Suprapubic skin (tissue), 4 donors: Measurements from ENCODE around the gene ABHD10. TPM values are rescaled to one million over a fixed set of nuclear protein-coding genes. Genes with fewer than 3 reads are reported as not detected.

Experiments
- DNase-seq, 2 donors: peaks; one replicate each; pipeline ENCODE4 v3.0.0-alpha.2; 2019; ENCODE audit warnings: low spot score in 2 of 2
- H3K27ac ChIP-seq: fragments of 200-600 bp; sonication (generic); one replicate; pipeline ENCODE4 v1.5.1; 2019
- H3K27me3 ChIP-seq: fragments of 200-600 bp; sonication (generic); one replicate; pipeline ENCODE4 v1.5.1; 2019
- H3K36me3 ChIP-seq: fragments of 200-600 bp; sonication (generic); one replicate; pipeline ENCODE4 v1.5.1; 2019
- H3K4me1 ChIP-seq: fragments of 200-600 bp; sonication (generic); one replicate; pipeline ENCODE4 v1.5.1; 2019
- H3K4me3 ChIP-seq: fragments of 200-600 bp; sonication (generic); one replicate; pipeline ENCODE4 v1.5.1; 2019; ENCODE audit warnings: mild to moderate bottlenecking
- H3K9me3 ChIP-seq: fragments of 200-600 bp; sonication (generic); one replicate; pipeline ENCODE4 v1.5.1; 2019
- EP300 ChIP-seq: sonication (generic); formaldehyde crosslinking; IDR thresholded peaks from one replicate; pipeline ENCODE4 v1.6.1; 2017; ENCODE audit warnings: antibody characterized with exemption
- POLR2A ChIP-seq, 2 donors: fragments of 450-650 bp; IDR thresholded peaks; one replicate each; pipeline ENCODE4 v1.6.1; 2017; ENCODE audit warnings: antibody characterized with exemption in 2 of 2, mild to moderate bottlenecking in 2 of 2, moderate library complexity in 2 of 2
- POLR2AphosphoS5 ChIP-seq, 3 donors: sonication (generic); formaldehyde crosslinking; IDR thresholded peaks; one replicate each; pipeline ENCODE4 v1.6.1; 2017; ENCODE audit warnings: antibody characterized with exemption in 3 of 3
- WGBS: methylation state at CpG from one replicate; pipeline ENCODE4 v1.1.5; 2018; 5-methylcytosine and 5-hydroxymethylcytosine counted together
- total RNA-seq, 4 donors: library from RNA; depleted of rRNA; stranded (reverse); fragments of >200 nt; gene quantifications; one replicate each; pipeline ENCODE4 v1.1.0, GENCODE V29; 2016
- TF ChIP-seq, protein P1 (sequence below), 2 donors: fragments of 200-600 bp in 1 of 2; fragments of 450-650 bp in 1 of 2; sonication (generic) in 1 of 2; IDR thresholded peaks; one replicate each; pipeline ENCODE4 v1.5.1; 2016 to 2019; ENCODE audit warnings: antibody characterized with exemption in 2 of 2, mild to moderate bottlenecking in 1 of 2, moderate library complexity in 1 of 2

Gene ABHD10
- total RNA-seq, 4 donors from 2014 or later, result 10.7 to 17.0 (median 12.7) TPM

DNA sequence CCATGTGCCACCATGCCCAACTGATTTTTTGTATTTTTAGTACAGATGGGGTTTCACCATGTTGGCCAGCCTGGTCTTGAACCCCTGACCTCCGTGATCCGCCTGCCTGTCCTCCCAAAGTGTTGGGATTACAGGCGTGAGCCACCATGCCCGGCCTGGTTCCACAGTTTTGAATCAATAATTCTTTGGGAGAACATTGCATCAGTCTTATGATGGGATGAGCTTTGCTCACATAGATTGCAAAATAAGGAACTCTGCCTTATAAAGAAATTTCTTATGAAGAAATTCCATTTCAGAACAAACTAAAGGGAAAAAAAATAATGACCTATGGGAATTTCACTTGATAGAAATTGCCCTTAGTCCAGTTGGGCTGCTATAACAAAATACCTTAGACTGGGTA, 39.9 kb downstream of the ABHD10 start:
- TF ChIP-seq, protein P1, sequence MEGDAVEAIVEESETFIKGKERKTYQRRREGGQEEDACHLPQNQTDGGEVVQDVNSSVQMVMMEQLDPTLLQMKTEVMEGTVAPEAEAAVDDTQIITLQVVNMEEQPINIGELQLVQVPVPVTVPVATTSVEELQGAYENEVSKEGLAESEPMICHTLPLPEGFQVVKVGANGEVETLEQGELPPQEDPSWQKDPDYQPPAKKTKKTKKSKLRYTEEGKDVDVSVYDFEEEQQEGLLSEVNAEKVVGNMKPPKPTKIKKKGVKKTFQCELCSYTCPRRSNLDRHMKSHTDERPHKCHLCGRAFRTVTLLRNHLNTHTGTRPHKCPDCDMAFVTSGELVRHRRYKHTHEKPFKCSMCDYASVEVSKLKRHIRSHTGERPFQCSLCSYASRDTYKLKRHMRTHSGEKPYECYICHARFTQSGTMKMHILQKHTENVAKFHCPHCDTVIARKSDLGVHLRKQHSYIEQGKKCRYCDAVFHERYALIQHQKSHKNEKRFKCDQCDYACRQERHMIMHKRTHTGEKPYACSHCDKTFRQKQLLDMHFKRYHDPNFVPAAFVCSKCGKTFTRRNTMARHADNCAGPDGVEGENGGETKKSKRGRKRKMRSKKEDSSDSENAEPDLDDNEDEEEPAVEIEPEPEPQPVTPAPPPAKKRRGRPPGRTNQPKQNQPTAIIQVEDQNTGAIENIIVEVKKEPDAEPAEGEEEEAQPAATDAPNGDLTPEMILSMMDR (IDR thresholded peaks at IDR 0.05), result no peak
- no peak for TF ChIP-seq POLR2AphosphoS5 (IDR thresholded peaks at IDR 0.05)
- no peak for TF ChIP-seq EP300
- no peak for TF ChIP-seq POLR2A (IDR thresholded peaks at IDR 0.05)
- H3K4me1 ChIP-seq, result no peaks in the 10 kb centered on the region
- H3K9me3 ChIP-seq, result no peaks in the 10 kb centered on the region
- no peaks in the 10 kb centered on the region for H3K27me3 ChIP-seq
- 98% methylated on average over 4 of the region's 4 CpGs for WGBS
- no peak overlapping the region for H3K27ac ChIP-seq
- no peak overlapping the region for H3K4me3 ChIP-seq
- DNase-seq, result no peak
- H3K36me3 ChIP-seq, result no peaks in the 10 kb centered on the region

DNA sequence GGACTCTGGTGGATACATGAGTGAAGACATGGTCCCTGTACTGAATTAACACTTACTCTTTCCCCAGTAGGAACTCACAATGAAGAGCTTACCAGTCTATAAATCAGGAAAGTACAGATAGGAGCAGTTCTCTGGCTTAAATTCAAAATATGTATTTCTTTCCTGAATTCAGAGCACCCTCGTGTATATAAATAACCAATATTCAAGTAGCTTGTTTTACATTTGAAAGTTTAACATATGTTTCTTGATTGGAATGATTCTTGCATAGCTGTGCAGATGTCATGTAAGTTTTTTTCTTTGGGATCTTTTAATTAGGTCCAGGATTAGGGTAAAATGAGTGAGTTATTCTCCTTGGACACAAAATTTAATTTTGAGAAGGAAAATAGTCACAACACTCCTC, 40.9 kb downstream of the ABHD10 start:
- no peak overlapping the region for H3K27ac ChIP-seq
- H3K9me3 ChIP-seq, result no peaks in the 10 kb centered on the region
- H3K4me3 ChIP-seq, result no peak overlapping the region
- H3K27me3 ChIP-seq, result no peaks in the 10 kb centered on the region
- WGBS, result 55% methylated on average over 1 of the region's 1 CpG
- no peaks in the 10 kb centered on the region for H3K4me1 ChIP-seq
- H3K36me3 ChIP-seq, result no peaks in the 10 kb centered on the region
- TF ChIP-seq, protein P1 (IDR thresholded peaks at IDR 0.05), result no peak
- TF ChIP-seq POLR2AphosphoS5 (IDR thresholded peaks at IDR 0.05), result no peak
- TF ChIP-seq POLR2A (IDR thresholded peaks at IDR 0.05), result no peak
- no peak for TF ChIP-seq EP300
- DNase-seq, result no peak

DNA sequence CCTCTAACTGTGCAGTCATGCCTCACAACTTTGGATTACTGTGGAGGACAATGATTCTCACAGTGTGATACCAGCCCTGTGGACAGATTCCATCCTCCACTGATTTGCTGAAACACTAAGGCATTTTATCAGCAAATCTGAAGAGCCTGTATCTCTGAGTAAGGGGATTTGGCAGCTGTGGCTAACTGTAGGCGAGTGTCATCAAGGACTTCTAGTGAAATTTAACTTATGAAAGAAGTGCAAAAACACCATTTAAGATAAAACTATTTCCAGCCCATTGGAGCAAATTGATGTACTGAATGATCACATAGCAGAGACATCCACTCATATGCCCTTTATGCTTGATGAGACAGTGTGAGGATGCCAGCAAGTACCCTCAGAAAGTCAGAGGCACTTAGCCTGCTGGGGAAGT, 41.9 kb downstream of the ABHD10 start:
- DNase-seq, result no peak
- WGBS, result 83% methylated on average over 1 of the region's 1 CpG
- TF ChIP-seq EP300 (no peak), POLR2A (IDR thresholded peaks at IDR 0.05) (no peak)
- TF ChIP-seq, protein P1 (IDR thresholded peaks at IDR 0.05), result no peak
- Histone ChIP-seq H3K4me3 (no peak overlapping the region), H3K4me1 (no peaks in the 10 kb centered on the region), H3K27ac (no peak overlapping the region), H3K27me3 (no peaks in the 10 kb centered on the region), H3K9me3 (no peaks in the 10 kb centered on the region), H3K36me3 (no peaks in the 10 kb centered on the region)

DNA sequence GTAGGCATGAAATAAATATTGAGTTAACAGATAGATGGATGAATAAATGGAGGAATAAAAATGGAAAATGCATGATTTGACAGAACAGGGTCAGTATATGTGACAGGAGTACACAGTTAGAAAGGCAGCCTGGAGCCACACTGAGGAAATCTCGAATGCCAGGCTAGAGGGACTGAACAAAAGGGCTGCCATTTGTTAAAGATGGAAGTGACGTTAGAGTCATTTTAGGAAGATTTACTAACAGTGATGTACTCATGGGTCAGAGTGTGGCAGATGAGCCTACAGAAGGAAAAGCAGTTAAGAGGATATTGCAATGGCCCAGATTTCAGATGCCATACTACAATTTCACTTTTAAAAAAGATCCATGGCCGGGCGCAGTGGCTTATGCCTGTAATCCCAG, 48.3 kb downstream of the ABHD10 start:
- WGBS, result 88% methylated on average over 4 of the region's 4 CpGs
- Histone ChIP-seq H3K27me3 (no peaks in the 10 kb centered on the region), H3K4me3 (no peak overlapping the region), H3K36me3 (no peaks in the 10 kb centered on the region), H3K4me1 (no peaks in the 10 kb centered on the region), H3K9me3 (no peaks in the 10 kb centered on the region), H3K27ac (no peak overlapping the region)
- TF ChIP-seq POLR2A (IDR thresholded peaks at IDR 0.05) (no peak), POLR2AphosphoS5 (IDR thresholded peaks at IDR 0.05) (no peak), EP300 (no peak)
- TF ChIP-seq, protein P1 (IDR thresholded peaks at IDR 0.05), result no peak
- no peak for DNase-seq

DNA sequence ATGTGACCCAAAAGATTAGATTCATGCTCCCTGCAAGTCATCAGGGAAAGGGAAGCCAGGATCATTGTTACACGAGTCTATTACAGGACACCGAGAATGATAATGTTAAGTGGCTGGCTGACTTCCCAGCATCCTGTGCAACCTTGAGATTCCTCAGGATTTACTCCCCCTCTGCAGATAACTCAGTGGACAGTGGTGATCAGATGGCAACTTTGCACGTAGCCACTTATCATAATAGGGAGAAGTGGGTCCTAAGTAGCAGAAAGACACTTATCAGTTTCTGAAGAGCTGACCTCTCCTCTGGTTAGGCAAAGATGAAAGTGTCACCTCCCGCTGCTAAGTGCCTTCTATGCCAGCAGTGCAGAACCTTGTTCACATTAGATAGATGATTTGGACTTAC, 49.0 kb downstream of the ABHD10 start:
- Histone ChIP-seq H3K36me3 (no peaks in the 10 kb centered on the region), H3K27ac (no peak overlapping the region), H3K4me3 (no peak overlapping the region), H3K4me1 (no peaks in the 10 kb centered on the region), H3K27me3 (no peaks in the 10 kb centered on the region), H3K9me3 (no peaks in the 10 kb centered on the region)
- no peak for DNase-seq
- WGBS, result 87% methylated on average over 4 of the region's 4 CpGs
- TF ChIP-seq, protein P1 (IDR thresholded peaks at IDR 0.05), result no peak
- TF ChIP-seq EP300 (no peak), POLR2A (IDR thresholded peaks at IDR 0.05) (no peak), POLR2AphosphoS5 (IDR thresholded peaks at IDR 0.05) (no peak)
